GM12865 (cell line): ENCODE results near the gene NFATC4.

Experiments
- DNase-seq: peaks from one replicate; pipeline ENCODE4 v3.0.0; 2010; ENCODE audit warnings: low read depth
- H3K4me3 ChIP-seq: 2 replicates; pipeline ENCODE4 v1.5.1; 2011; ENCODE audit warnings: mild to moderate bottlenecking, low read depth, low read length, control low read depth
- CTCF ChIP-seq: IDR thresholded peaks from 2 replicates; pipeline ENCODE4 v1.5.1; 2011; ENCODE audit warnings: low read length, control low read depth, low read depth, inconsistent platforms; ENCODE audit not compliant: insufficient read depth; ENCODE audit errors: missing control alignments

The NFATC4 gene

GRCh38 chr14:24425704-24426103, 57.7 kb downstream of the NFATC4 start:
- H3K4me3 ChIP-seq, result no peak overlapping the region
- no peak for TF ChIP-seq CTCF
- no peak for DNase-seq

- no peak overlapping the region for H3K4me3 ChIP-seq
- no peak for DNase-seq
- no peak for TF ChIP-seq CTCF
These were observed 58.3 kb downstream of the NFATC4 start for GRCh38 chr14:24426150-24426911.

GRCh38 chr14:24426912-24427536, 59.0 kb downstream of the NFATC4 start:
- no peak overlapping the region for H3K4me3 ChIP-seq
- DNase-seq, result no peak
- no peak for TF ChIP-seq CTCF

GRCh38 chr14:24427537-24428508, 59.8 kb downstream of the NFATC4 start:
- TF ChIP-seq CTCF, result no peak
- H3K4me3 ChIP-seq, result no peak overlapping the region

GRCh38 chr14:24428628-24429394, 60.8 kb downstream of the NFATC4 start:
- DNase-seq, result no peak
- peak overlapping the region; percentile 66 for H3K4me3 ChIP-seq
- no peak for TF ChIP-seq CTCF

More at GRCh38 chr14:24427537-24428508, 59.8 kb downstream of the NFATC4 start:
- DNase-seq, result no peak
